Activated CD8-positive, alpha-beta memory T cell treated with anti-CD3 and anti-CD28 coated beads, Interleukin-2, amount 50 U/mL, for 48 hours (primary cell): ENCODE measurements around the gene CCDC9.
"Not testable (repeated sequence)": the region's sequence is repeated elsewhere in the genome, so short reads cannot be mapped to it uniquely, and the experiment has no call there.

Experiments used
- DNase-seq: peaks from one replicate; pipeline ENCODE4 v3.0.0-alpha.2; 2020

The CCDC9 gene

DNA sequence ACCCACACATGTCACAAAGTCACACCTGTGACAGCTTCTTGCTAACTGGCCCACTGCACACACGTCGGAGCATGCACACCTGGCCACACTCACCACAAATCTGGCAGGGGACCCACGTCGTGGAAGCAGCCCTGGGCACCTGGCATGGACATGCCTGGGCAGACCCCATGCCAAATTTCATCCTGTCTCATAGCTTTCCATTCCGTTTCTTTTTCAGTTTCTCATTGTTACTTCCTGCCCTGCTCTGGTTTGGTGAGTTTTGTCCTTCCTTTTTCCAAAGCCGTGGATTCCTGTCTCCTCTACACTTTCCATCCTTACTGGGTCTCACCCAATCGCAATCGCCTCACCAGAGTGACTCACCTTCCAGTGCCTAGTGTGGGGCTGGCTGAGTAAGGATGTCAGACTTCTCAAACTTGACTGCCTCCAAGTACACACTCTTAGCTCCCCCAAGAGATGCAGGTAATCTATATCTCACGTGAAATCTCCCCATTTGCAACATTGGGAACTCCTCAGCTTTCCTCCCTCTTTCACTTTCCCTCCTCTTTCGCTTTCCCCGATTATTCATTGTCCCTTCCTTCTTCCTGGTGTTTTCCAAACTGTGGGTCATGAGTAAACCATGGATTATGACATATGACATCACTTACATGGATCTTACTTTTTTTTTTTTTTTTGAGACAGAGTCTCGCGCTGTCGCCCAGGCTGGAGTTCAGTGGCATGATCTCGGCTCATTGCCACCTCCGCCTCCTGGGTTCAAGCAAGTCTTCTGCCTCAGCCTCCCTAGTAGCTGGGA, 23.7 kb upstream of the CCDC9 start:
- no peak for DNase-seq

DNA sequence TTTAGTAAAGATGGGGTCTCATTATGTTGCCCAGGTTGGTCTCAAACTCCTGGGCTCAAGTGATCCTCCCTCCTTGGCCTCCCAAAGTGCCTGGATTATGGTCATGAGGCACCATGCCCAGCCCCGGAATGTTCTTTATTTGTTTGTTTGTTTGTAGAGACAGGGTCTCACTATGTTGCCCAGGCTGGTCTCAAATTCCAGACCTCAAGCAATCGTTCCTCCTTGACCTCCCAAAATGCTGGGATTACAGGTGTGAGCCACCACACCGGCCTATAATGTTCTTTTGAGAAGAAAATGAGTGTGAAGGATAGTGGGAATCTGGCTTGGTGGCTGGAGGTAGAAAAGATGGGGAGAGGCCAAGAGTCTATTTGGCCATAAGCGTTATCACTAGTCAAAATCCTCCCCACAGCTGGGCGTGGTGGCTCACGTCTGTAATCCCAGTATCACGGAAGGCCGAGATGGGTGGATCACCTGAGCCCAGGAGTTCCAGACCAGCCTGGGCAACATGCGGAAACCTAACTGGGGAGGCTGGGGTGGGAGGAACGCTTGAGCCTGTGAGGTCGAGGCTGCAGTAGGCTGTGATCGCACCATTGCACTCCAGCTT, 20.2 kb upstream of the CCDC9 start:
- DNase-seq: no peak

GRCh38 chr19:47239152-47239551, 17.2 kb upstream of the CCDC9 start:
- DNase-seq: no peak

DNA sequence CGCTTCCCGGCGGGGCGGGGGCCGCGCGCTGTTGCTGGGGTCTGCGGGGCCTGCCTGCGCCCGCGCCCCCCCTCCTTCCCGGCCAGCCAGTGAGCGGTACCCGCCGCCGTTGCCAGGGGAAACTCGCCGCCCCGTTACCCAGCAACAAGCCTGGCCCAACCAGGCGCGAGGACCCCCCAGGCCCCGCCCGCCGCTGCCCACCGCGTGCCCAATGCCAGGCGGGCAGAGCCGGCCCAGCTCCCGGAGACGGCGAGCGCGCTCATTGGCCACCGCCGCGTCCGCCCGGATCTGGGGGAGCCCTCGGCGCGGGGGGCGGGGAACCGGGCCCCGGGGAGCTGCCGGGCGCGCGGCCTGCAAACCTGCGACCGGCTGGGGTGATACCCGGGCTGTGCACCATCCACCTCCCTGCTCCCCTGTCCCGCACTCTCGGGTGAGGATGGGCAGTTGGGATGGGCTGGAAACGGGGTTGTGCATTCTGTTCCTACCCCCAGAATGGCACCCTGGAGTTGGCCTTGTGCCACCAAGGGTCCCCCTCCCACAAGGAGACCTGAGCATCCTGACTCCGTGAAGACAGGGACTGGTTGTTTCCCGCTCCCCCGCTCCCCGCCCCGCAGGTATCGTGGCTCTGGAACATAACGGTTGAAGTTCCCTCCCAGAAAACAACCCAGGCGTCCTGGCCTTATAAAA, 16.6 kb upstream of the CCDC9 start:
- peak; percentile 75 for DNase-seq

DNA sequence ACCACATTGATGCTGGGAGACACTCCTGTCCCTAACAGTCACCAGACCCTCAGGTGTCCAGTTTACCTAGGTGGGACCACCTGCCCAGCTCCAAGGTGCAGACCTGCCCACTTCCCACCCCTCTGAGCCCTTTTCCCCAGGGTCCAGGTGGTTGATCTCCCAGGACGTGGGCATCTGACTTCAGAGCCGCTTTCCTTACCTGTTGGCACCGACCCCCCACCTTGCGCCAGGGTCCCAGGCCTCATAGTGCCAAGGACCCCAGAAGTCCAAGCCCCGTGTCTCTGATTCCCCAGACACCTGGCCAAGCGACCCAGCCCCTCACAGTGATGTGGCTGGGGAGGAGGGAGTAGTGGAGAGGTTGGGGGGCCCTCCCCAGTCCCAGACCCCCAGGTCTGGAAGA, 15.8 kb upstream of the CCDC9 start:
- no peak for DNase-seq

DNA sequence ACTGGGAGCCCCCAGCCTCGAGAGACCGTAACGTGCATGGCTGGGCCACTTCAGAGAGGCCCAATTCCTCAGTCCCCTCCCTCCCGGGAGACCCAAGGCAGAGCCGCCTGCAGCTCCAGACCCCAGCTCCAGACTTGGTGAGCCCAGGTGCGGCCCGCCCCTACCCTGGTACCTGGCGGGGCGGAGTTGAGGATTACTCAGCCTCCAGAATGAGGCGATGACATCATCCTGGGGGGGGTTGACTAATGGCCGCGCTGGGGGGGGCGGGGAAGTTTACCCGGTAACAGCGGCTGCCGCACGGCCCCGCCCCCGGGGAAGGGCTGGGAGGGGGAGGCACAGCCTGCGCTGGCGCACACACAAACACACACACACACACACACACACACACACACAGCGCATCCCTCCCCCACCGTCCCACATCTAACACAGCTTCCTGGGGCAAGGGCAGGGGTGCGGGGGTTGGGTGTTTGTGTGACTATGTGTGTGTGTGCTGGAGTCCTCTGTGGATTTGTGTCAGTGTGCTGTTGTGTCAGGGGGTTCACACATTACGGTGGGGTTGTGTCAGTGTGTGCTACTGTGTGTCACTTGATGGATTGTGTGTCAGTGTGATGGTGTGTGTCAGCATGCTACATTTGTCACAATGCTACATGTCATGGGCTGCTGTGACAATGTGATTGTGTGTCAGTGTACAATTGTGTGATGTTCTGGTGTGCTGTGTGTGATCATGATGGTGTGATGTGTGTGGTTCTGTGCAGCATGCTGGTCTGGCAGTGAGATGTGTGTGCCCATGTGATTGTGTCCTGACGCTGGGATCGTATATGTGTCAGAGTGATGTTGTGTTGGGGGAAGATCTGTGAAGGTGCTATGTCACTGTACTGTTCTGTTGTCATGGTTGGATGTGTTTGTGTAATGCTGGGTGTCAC, 15.1 kb upstream of the CCDC9 start:
- DNase-seq: peak; percentile 86

- no peak for DNase-seq
These were observed 14.3 kb upstream of the CCDC9 start for GRCh38 chr19:47241919-47242577.

- no peak for DNase-seq
These were observed 13.0 kb upstream of the CCDC9 start for GRCh38 chr19:47243364-47243775.

DNA sequence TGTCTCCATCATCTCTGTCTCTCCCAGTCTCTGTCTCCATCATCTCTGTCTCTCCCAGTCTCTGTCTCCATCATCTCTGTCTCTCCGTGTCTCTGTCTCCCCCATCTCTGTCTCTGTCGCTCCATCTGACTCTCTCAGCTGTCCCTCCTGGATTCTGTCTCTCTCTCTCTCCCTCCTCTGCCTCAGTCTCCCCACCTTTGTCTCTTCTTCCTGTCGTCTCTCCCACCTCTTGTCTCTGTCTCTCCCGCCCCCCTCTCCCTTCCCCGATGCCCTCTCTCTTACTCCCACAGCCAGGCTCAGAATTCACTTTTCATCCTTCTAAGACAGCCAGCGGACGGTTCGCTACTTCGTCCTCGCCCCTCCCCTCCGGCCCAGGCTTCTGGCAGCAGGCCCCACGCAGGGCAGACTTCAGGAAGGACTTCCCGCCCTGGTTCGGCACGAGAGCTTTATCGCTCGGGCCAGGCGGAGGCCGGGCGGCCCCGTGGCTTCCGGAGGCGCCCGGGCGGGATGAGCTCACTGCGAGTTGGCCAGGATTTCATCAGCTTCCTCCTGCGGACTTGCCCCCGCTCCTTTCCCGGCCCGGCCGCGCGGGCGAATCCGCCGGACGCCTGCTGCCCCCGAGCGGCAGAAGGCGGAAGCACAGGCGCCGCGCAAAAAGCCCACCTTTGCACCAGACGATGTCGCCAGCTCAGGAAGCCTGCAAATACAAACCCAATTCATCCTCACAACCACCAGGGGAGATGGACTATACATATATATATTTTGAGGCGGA, 12.4 kb upstream of the CCDC9 start:
- DNase-seq: peak; percentile 97

DNA sequence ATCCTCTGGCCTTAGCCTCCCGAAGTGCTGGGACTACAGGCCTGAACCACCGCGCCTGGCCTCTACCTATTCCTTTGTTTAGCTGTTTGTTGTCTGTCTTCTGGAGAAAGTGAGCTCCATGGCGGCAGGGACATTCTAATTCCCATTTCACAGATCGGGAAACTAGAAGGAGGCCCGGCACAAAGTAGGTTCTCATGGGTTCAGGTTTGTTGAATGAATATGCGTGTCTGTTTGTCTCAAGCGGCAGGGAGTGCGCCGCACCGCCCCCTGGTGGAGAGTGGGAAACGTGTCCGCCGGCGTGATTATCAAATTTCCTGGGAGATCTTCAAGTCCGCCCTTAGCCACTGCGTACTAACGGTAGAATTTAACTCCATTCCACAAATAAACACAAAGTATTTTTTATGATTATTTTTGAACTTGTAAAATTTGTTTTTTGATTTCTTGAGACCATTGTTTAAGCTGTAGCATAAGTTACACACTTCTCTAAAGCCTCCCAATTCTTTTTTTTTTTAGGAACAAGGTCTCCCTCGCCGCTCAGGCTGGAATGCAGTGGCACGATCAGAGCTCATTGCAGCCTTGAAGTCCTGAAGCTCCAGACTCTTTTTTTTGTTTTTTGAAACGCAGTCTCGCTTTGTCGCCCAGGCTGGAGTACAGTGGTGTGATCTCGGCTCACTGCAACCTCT, 8.9 kb upstream of the CCDC9 start:
- peak; percentile 97 for DNase-seq

DNA sequence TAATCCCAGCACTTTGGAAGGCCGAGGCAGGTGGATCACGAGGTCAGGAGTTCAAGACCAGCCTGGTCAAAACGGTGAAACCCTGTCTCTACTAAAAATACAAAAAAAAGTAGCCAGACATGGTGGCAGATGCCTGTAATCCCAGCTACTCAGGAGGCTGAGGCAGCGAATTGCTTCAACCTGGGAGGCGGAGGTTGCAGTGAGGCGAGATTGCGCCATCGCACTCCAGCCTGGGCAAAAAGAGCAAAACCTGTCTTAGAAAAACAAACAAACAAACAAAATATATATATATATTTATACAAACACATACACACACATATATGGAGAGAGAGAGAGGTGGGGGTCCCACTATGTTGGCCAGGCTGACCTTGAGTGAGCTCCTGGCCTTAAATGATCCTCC, 3.3 kb upstream of the CCDC9 start:
- DNase-seq: not testable (repeated sequence)

DNA sequence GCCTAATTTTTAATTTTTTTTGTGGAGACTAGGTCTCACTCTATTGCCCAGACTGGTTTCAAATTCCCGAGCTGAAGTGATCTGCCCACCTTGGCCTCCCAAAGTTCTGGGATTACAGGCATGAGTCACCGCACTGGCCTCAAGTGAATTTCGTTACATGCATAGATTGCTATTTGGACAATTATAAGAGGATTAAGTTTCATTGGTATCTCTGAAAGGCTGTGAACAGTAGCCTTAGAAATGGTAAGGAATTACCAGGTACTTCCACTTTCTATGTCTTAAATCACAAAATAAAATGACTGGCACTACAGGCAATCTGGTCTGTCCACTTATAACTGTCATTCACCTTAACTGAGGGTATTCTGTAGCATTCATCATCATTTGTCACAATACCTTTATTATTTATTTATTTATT, 2.9 kb upstream of the CCDC9 start:
- DNase-seq: no peak

DNA sequence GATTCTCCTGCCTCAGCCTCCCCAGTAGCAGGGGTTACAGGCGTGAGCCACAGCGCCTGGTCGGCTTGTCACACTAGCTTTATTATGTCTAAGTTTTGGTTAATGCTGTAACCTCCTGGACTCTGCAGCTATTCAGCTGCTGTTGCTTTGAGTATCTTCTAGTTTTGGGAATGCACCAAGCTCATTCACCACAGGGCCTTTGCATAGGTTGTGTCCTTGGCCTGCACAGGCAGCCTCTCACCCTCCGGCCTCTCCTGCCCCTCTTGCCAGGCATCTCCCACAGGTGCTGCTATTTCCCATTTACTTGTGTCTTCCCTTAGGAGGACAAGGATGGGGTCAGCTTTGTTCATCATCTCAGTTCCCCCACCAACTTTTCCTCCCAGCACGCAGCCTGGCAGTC, 2.4 kb upstream of the CCDC9 start:
- DNase-seq: no peak

- DNase-seq: peak; percentile 100
These were observed 527 bp downstream of the CCDC9 start for GRCh38 chr19:47256693-47257410.

- DNase-seq: no peak
These were observed 1.3 kb downstream of the CCDC9 start for GRCh38 chr19:47257411-47258169.

DNA sequence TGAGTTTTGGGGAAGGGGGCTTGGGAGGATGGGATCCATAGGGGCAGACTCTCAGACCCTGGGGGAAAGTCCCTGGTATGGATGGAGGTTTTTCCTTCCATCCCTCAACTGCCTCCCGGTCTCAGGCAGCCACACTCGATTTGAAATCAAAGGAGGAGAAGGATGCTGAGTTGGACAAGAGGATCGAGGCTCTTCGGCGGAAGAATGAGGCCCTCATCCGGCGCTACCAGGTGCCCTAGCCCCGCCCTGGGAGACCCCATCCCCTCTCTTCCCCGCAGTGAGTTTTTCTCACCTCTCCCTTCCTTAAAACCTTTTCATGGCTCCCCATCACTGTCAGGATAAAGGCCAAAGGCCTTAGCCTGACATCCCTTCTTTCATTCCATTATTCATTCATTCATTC, 2.1 kb downstream of the CCDC9 start:
- DNase-seq: no peak

- DNase-seq: no peak
These were observed 2.7 kb downstream of the CCDC9 start for GRCh38 chr19:47258895-47259555.

DNA sequence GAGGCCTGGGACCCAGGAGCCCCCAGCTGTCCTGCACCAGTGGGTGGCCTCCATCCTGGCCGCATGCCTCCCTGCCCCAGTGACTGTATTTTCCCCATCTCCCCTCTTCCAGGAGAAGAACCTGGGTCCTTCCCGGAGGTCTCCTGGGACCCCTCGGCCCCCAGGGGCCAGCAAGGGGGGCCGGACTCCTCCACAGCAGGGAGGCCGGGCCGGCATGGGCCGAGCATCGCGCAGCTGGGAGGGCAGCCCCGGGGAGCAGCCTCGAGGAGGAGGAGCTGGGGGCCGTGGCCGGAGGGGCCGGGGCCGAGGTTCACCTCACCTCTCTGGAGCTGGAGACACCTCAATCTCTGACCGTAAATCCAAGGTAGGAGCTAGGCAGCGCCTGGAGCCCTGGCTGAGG, 4.2 kb downstream of the CCDC9 start:
- no peak for DNase-seq
